A673 (cell line): Measurements from ENCODE around the gene KCNAB2. TPM values are rescaled to one million over a fixed set of nuclear protein-coding genes. Genes with fewer than 3 reads are reported as not detected.

Experiments used
- BruUV-seq: library from RNA; stranded (reverse); fragments of 400-500 nt; replicated peaks from 2 replicates; lab custom pipeline; 2021; lab: Mats Ljungman, UMichigan
- CTCF ChIA-PET: fragments of 300-600 bp; sonication (Branson Sonifier 250); formaldehyde crosslinking; loops from one replicate; lab custom pipeline; 2022; ENCODE audit warnings: antibody characterized with exemption; lab: Charles Lee
- POLR2A ChIA-PET: fragments of 300-600 bp; sonication (Branson Sonifier 250); formaldehyde crosslinking; loops from one replicate; lab custom pipeline; 2022; ENCODE audit warnings: antibody characterized with exemption; ENCODE audit not compliant: low non-redundant PET; lab: Charles Lee
- DNase-seq: peaks from one replicate; pipeline ENCODE4 v3.0.0-alpha.2; 2015; ENCODE audit warnings: low spot score
- H3K27ac ChIP-seq: fragments of 200-600 bp; sonication (generic); 2 replicates; pipeline ENCODE4 v1.5.1; 2016; ENCODE audit warnings: mixed run types, low read depth, mild to moderate bottlenecking, mixed read lengths, antibody characterized with exemption, low read length; ENCODE audit not compliant: poor library complexity, severe bottlenecking
- H3K27me3 ChIP-seq: fragments of 200-600 bp; sonication (generic); replicated peaks from 2 replicates; pipeline ENCODE4 v1.6.1; 2017; ENCODE audit warnings: mixed run types, low read depth, mild to moderate bottlenecking, mixed read lengths, antibody characterized with exemption, low read length; ENCODE audit not compliant: insufficient read depth, poor library complexity
- H3K36me3 ChIP-seq: fragments of 200-600 bp; sonication (generic); 2 replicates; pipeline ENCODE4 v1.6.1; 2016; ENCODE audit warnings: mixed run types, mild to moderate bottlenecking, mixed read lengths, antibody characterized with exemption, low read length; ENCODE audit not compliant: insufficient read depth, poor library complexity, severe bottlenecking
- H3K4me1 ChIP-seq: fragments of 200-600 bp; sonication (generic); 2 replicates; pipeline ENCODE4 v1.6.1; 2017; ENCODE audit warnings: mixed run types, mild to moderate bottlenecking, mixed read lengths, antibody characterized with exemption, low read length; ENCODE audit not compliant: insufficient read depth, poor library complexity, severe bottlenecking
- H3K4me3 ChIP-seq: fragments of 200-600 bp; sonication (generic); 2 replicates; pipeline ENCODE4 v1.5.1; 2016; ENCODE audit warnings: low read depth, mixed run types, mild to moderate bottlenecking, mixed read lengths, low read length; ENCODE audit not compliant: poor library complexity, severe bottlenecking
- H3K9me3 ChIP-seq: fragments of 200-600 bp; sonication (generic); 2 replicates; pipeline ENCODE4 v1.6.1; 2016; ENCODE audit warnings: mixed run types, low read depth, mild to moderate bottlenecking, mixed read lengths, antibody characterized with exemption, low read length; ENCODE audit not compliant: poor library complexity, severe bottlenecking
- CTCF ChIP-seq: fragments of 300-800, 200-600 bp; sonication (generic); conservative IDR thresholded peaks from 2 replicates; pipeline ENCODE4 v1.5.1; 2017; ENCODE audit warnings: low read depth, mild to moderate bottlenecking, antibody characterized with exemption, low read length, moderate library complexity, mixed read lengths
- EZH2 ChIP-seq: fragments of 200-600 bp; sonication (generic); IDR thresholded peaks from 2 replicates; pipeline ENCODE4 v1.6.1; 2017; ENCODE audit warnings: borderline replicate concordance, low read depth, mild to moderate bottlenecking, mixed read lengths, antibody characterized with exemption, low read length; ENCODE audit not compliant: poor library complexity, severe bottlenecking
- intact Hi-C: fragments of 100-400 bp; cut with micrococcal nuclease; formaldehyde crosslinking; loops from one replicate; pipeline ENCODE4 v1.10.0; 2022; ENCODE audit not compliant: unreplicated experiment
- total RNA-seq: library from RNA; stranded (reverse); gene quantifications from 2 replicates; pipeline ENCODE4 v1.2.3, GENCODE V29; 2021

The KCNAB2 gene
- total RNA-seq, 1 experiment from 2014 or later, result 6.4 TPM

GRCh38 chr1:6123083-6123482 is 77.4 kb downstream of the KCNAB2 start:
- DNase-seq, result no peak

GRCh38 chr1:6123816-6124215 is 78.1 kb downstream of the KCNAB2 start:
- H3K9me3 ChIP-seq, result no peaks in the 10 kb centered on the region
- H3K27me3 ChIP-seq, result no peaks in the 10 kb centered on the region
- CTCF ChIA-PET, result no interaction called here
- BruUV-seq, result no TSS peak
- intact Hi-C loops, result no loop called here
- no peak overlapping the region for H3K4me3 ChIP-seq
- H3K36me3 ChIP-seq, result no peaks in the 10 kb centered on the region
- TF ChIP-seq EZH2 (no peak), CTCF (no peak)
- peaks cover 5% of the 10 kb centered on the region for H3K4me1 ChIP-seq
- H3K27ac ChIP-seq, result no peak overlapping the region
- no peak for DNase-seq
- POLR2A ChIA-PET, result no interaction called here

More at GRCh38 chr1:6123083-6123482, 77.4 kb downstream of the KCNAB2 start:
- no peak overlapping the region for H3K27ac ChIP-seq
- TF ChIP-seq EZH2, result no peak
- H3K4me3 ChIP-seq, result no peak overlapping the region
- ChIA-PET CTCF (no interaction called here), POLR2A (no interaction called here)
- peaks cover 5% of the 10 kb centered on the region for H3K4me1 ChIP-seq
- H3K9me3 ChIP-seq, result no peaks in the 10 kb centered on the region
- intact Hi-C loops, result no loop called here
- no TSS peak for BruUV-seq
- H3K36me3 ChIP-seq, result no peaks in the 10 kb centered on the region
- no peaks in the 10 kb centered on the region for H3K27me3 ChIP-seq

GRCh38 chr1:6124341-6124740 is 78.7 kb downstream of the KCNAB2 start:
- no TSS peak for BruUV-seq
- TF ChIP-seq CTCF (no peak), EZH2 (no peak)
- H3K9me3 ChIP-seq, result no peaks in the 10 kb centered on the region
- H3K4me1 ChIP-seq, result peaks cover 5% of the 10 kb centered on the region
- no peaks in the 10 kb centered on the region for H3K36me3 ChIP-seq
- no peak overlapping the region for H3K27ac ChIP-seq
- DNase-seq, result no peak
- no peaks in the 10 kb centered on the region for H3K27me3 ChIP-seq
- no peak overlapping the region for H3K4me3 ChIP-seq
- CTCF ChIA-PET, result no interaction called here
- intact Hi-C loops, result no loop called here
- POLR2A ChIA-PET, result no interaction called here

GRCh38 chr1:6124746-6125365 is 79.2 kb downstream of the KCNAB2 start:
- TF ChIP-seq EZH2 (no peak), CTCF (no peak)
- ChIA-PET POLR2A (no interaction called here), CTCF (no interaction called here)
- H3K27ac ChIP-seq, result no peak overlapping the region
- BruUV-seq, result no TSS peak
- intact Hi-C loops, result no loop called here
- no peaks in the 10 kb centered on the region for H3K36me3 ChIP-seq
- peaks cover 5% of the 10 kb centered on the region for H3K4me1 ChIP-seq
- H3K27me3 ChIP-seq, result no peaks in the 10 kb centered on the region
- no peaks in the 10 kb centered on the region for H3K9me3 ChIP-seq
- no peak overlapping the region for H3K4me3 ChIP-seq
- no peak for DNase-seq
